HG03469 (cell line): ENCODE data around the gene OR2T1.
"Not testable (repeated sequence)": the region's sequence is repeated elsewhere in the genome, so short reads cannot be mapped to it uniquely, and the experiment has no call there.

Source experiments
- ATAC-seq: cut with Tn5 transposase; IDR thresholded peaks from one replicate; pipeline ENCODE4 v1.9.1; 2021; ENCODE audit warnings: mild to moderate bottlenecking, moderate library complexity, moderate number of reproducible peaks; ENCODE audit not compliant: unreplicated experiment

The OR2T1 gene, protein sequence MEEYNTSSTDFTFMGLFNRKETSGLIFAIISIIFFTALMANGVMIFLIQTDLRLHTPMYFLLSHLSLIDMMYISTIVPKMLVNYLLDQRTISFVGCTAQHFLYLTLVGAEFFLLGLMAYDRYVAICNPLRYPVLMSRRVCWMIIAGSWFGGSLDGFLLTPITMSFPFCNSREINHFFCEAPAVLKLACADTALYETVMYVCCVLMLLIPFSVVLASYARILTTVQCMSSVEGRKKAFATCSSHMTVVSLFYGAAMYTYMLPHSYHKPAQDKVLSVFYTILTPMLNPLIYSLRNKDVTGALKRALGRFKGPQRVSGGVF

DNA sequence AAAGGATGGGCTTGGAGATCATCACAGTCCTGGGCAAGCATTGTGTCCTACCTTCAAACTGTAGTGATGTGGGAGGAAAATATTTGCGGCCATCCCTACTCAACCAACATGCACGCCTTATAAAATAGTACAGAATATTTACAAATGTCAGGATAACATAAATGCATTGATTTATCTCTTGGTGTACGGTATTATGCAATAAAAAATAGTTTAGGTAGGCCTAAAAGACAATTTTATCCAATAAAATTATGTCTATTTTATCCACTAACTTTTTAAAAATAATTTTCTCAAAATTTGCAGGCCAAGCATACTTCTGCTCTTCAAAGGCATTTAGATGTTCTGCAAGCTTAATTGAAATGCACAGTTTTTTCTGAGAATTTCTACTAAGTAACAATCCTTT is at the start of gene OR2T1:
TSS of gene OR2T1 (plus strand) at position 301 of the 400 bp plus-strand sequence. CDS start 3,100 bp downstream, outside the sequence.
- ATAC-seq: no peak

DNA sequence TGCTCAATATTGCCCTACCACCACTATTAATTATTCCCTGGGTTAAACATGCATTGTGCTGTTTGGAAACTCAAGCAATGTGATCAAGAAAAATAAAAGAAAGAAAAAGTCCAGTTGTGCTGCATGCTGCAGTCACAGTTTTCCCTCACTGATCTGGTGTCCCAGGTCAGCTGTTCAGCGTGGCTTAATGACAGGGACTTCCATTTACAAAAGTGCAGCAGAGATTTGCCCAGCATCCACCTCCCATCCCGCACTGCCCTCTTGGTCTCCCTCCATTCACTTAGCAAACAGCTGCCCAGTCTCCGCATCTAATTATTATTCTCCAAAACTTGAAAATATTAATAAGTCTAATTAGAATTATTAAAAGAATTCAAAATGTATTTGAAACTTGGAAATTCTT is 43.4 kb upstream of the OR2T1 start:
- ATAC-seq: no peak

- ATAC-seq: no peak
Observed at GRCh38 chr1:248361121-248361715, 41.6 kb upstream of the OR2T1 start, which contains the start of gene OR2T4. Gene OR2T4, plus strand, starts transcription at chr1:248361665. Its CDS starts 0 bp downstream, at chr1:248361665.

- ATAC-seq: no peak
Observed at GRCh38 chr1:248366609-248367008, 36.2 kb upstream of the OR2T1 start.

DNA sequence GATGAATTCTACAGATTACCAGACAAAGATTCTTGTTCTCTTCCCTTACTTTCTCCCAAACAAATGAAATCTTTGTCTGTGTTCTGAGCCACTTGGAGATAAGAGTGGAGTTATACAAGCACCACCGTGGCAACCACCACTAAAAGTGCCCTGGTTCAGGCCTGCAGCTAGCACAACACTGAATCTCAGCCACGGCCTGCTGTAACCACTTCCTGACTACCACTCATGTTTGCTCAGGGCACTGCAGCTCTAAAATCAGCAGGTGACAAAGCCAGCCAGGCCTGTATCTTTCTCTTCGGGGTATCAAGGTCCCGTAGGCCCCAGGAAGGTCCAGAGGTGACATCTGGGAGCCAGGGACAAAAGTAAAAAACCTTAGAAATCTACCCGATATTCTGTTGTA is 30.5 kb upstream of the OR2T1 start:
- ATAC-seq: no peak

GRCh38 chr1:248373761-248374160 is 29.1 kb upstream of the OR2T1 start:
- no peak for ATAC-seq

DNA sequence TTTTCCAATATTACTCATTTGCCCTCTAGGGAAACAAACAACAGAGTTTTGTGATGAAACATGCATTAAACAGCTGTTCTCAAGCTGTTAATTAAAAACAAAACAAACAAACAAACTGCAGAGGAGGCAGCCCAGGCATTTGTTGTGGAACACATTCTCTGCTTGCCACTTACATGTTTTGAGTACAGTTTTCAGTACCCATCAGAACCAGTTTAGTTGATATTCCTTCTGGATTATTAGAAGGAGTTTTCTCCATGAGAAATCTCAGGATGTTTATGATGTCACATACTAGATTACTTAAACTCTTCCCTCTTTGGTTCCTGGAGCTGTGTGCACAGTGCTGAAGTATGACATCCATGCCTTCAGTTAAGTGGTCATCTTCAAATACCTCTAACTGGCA is 27.4 kb upstream of the OR2T1 start, which contains the start of gene OR2T6:
TSS of gene OR2T6 (plus strand) at position 301 of the 400 bp plus-strand sequence. CDS start 11,863 bp downstream, outside the sequence.
- no peak for ATAC-seq

DNA sequence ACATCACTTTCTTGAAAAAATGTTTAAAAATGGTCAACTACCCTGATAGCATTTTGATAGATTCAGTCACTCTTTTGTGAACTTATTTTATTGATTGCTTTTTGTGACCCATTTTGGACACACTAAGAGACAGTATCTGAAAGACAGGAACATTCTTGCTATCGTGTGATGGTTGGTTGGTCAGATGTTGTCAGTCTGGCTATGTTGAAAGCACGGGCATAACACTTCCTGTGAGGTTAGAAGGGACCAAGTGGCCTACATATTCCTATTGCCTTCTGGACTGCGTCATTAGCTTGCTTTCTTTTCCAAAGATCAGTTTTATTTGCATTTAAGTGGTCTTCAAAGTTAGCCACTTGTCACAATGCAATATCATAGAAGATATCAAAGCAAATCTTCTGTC is 25.9 kb upstream of the OR2T1 start:
- ATAC-seq: no peak

- ATAC-seq: no peak
Observed at GRCh38 chr1:248380854-248381253, 22.0 kb upstream of the OR2T1 start.

- ATAC-seq: no peak
Observed at GRCh38 chr1:248388426-248388825, 14.4 kb upstream of the OR2T1 start.

GRCh38 chr1:248393050-248393449 is 9.8 kb upstream of the OR2T1 start:
- ATAC-seq: no peak

GRCh38 chr1:248404024-248404423 is 1.2 kb downstream of the OR2T1 start:
- no peak for ATAC-seq

GRCh38 chr1:248406721-248407692 is 4.2 kb downstream of the OR2T1 start:
- no peak for ATAC-seq

- ATAC-seq: no peak
Observed at GRCh38 chr1:248416226-248416625, 13.4 kb downstream of the OR2T1 start.

DNA sequence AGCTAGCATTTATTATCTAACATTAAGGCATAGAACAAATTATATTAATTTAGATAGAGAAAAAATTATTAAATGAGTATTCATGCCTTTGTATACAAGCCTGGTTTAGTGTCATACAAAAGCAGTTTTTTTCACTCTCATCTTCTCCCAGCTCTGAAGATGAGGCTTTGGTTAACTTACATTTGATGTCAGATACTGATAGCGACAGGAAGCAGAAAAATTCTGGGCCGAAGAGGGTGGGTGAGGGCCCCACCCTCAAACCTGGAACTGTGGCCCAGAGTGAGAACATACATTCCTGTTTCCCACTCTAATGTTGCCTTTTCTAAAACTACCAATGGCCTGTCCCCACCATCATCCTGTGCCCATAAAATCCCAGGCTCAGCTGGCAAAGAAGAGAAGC is 15.0 kb downstream of the OR2T1 start:
- no peak for ATAC-seq

GRCh38 chr1:248421384-248421783 is 18.5 kb downstream of the OR2T1 start:
- ATAC-seq: no peak

DNA sequence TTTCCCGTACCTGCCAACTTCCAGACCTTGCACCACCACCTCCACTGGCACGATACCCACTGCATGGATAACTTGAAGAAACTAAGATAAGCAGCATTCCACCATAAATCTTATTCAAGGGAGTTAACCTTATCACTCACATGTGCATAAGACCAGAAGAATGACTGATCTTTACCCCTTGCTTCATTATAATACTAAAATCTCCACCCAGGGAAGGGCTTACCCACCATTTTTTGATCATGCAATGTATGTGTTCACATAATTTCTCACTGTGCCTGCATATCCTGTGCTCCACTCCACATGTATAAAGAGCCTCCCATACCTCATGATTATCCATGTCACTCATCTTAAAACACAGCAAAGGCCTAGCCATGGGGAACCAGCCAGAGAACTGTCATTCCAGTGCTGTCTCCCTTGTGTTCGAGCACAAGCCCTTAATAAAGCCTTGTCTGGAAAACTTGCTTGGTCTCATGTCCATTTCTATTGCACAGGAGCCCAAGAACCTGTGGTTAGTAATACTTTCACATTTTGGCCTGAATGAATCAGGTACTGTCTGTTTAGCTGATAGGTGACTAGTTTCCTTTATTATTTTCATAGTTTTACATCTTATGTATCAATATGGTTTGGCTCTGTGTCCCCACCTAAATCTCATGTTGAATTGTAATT is 24.8 kb downstream of the OR2T1 start:
- ATAC-seq: peak; percentile 27

DNA sequence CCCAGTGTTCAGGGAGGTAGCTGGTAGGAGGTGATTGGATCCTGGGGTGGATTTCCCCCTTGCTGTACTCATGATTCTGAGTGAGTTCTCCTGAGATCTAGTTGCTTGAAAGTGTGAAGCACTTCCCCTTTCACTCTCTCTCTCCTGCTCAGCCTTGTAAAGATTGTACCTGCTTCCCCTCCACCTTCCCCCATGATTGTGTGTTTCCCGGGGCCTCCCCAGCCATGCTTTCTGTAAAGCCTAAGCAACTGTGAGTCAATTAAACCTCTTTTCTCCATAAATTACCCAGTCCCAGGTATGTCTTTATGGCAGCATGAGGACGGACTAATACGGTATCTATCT is 25.3 kb downstream of the OR2T1 start:
- ATAC-seq: peak; percentile 89

DNA sequence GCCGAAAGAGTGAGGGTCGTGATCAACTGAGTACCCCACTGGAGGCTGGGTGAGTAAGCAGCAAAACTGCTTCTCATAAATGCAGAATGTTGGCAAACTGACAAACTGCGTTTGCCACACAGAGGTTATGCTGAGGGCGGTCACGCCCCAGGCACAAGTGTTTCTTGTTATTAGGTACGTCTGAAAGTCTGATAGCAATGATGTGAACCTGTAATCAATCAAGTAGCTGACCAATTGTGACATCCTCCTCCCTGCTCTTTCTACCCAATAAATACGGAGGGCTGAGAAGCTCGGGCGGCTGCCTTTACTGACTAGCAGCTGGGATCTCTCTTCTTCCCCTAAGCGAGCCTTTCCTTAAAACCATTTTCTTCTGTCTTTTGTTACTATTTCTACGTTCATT is 28.8 kb downstream of the OR2T1 start:
- not testable (repeated sequence) for ATAC-seq

- ATAC-seq: not testable (repeated sequence)
Observed at GRCh38 chr1:248432201-248432600, 29.4 kb downstream of the OR2T1 start.
